Right renal pelvis (tissue), 4 donors: ENCODE results near the gene HEXD. TPM values are rescaled to one million over a fixed set of nuclear protein-coding genes. Genes with fewer than 3 reads are reported as not detected.
"Not testable (repeated sequence)": the region's sequence is repeated elsewhere in the genome, so short reads cannot be mapped to it uniquely, and the experiment has no call there.

Experiments
- DNase-seq, 4 donors: peaks; one replicate each; pipeline ENCODE4 v3.0.0-alpha.2; 2013; ENCODE audit warnings: low read depth in 4 of 4, low spot score in 3 of 4, missing footprints in 1 of 4
- polyA plus RNA-seq, 4 donors: library from polyadenylated mRNA; unstranded; fragments of 120-200 nt; gene quantifications; one replicate each; pipeline ENCODE4 v1.2.1, GENCODE V29; 2013; ENCODE audit not compliant: insufficient read length in 4 of 4

HEXD gene
- polyA plus RNA-seq, 4 donors = 28.7 to 48.5 (median 37.7) TPM

DNA sequence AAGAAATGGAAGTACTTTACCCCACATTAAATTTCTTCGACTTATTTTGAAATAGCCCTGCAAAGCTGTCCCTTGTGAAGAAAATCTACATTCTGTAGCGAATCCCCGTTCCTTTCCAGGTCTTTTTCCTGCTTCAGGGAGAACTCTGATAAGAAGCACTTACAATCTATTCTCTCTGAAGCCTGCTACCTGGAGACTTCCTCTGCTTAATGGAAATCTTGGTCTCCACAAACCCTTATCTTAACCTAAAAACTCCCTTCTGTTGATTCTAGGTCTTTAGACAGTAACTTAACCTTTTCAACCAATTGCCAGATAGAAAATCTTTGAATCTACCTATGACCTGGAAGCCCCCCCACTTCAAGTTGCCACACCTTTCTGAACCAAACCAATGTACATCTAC, 34.0 kb downstream of the HEXD start:
- DNase-seq = no peak

GRCh38 chr17:82453151-82453550, 35.0 kb downstream of the HEXD start:
- not testable (repeated sequence) for DNase-seq

DNA sequence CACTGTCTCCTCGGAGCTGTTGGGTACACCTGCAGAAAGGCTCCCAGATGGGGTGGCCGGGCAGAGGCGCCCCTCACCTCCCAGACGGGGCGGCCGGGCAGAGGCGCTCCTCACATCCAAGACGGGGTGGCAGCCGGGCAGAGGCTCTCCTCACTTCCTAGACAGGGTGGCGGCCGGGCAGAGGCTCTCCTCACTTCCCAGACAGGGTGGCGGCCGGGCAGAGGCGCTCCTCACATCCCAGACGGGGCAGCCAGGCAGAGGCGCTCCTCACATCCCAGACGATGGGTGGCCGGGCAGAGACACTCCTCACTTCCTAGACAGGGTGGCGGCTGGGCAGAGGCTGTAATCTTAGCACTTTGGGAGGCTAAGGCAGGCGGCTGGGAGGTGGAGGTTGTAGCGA, 35.6 kb downstream of the HEXD start:
- not testable (repeated sequence) for DNase-seq

- DNase-seq = no peak
These were observed 39.2 kb downstream of the HEXD start for GRCh38 chr17:82457073-82457928.

DNA sequence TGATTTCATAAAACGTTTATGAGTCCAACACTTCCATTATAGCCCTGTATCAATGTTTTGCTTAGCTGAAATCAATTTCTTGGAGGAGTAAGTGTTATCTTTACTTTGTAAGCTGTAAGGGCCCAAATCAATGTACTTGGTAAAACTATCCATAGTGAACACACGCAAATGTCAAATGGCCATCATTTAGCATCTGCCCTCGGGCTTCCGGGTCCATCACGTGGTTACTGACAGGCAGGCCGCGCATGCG, 39.7 kb downstream of the HEXD start:
- DNase-seq = no peak

DNA sequence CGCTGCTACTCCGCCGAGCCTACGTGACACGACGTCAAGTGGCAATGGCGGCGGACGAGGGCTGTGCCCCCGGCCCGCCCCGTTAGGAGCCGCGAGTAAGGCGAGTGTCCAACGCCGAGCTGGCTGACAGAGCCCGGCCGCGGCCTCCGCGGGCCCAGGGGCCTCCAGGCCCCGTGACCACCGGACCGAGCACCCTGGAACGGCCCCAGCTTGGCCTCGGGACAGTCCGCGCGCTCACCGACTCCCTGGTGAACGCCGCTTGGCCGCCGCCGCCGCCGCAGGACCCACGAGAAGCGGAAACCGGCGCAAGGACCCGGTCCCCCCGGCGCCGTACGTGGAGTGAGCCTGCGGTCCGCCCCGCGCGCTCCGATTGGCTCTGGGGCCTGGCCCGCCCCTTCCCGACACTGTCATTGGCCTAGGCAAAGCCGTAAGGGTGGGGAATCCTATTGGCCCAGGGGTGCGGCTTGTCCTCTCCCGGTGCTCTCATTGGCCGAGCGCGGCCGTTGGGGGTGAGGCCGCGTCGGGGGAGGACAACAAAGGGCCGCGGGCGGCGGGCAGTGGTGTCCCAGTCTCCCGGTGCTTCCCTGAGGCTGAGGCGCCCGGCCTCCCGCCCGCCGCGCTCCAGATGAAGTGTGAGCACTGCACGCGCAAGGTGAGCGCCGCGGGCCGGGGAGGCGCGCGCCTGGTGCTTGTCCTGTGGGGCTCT, 40.2 kb downstream of the HEXD start, which contains the start of gene NARF:
Gene NARF (plus strand): TSS at position 563 of the 706 bp plus-strand sequence. CDS start 63 bp downstream, at position 626.
- DNase-seq = peak; percentile 90 to 97 (median 96)

DNA sequence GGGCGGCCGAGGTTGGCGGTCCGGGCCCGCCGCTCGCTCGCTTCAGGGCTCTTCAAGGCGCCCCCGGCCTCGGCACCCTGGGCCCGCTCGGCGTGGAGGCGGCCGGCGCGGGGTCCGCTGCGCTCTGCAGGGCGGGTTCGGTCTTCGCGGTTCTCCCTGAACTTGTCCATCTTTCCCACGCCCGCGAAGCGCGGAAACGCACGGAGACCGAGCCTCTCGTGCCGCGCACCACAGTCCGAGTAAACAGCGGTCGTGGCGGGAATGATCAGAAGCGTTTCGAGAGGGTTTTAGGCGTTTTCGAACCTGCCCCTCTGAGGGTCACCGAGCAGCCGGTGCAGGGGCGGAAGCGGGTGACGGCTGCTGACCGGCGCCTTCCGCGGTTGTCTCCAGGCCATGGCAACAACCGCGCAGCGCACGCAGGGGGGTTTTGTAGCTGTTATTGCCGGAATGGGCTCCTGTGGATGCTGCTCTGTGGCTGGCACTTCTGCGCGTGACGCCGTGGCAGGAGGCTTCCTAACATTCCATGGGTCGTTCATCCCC, 40.8 kb downstream of the HEXD start:
- peak in 1 of 4 donors; percentile 29 for DNase-seq

GRCh38 chr17:82459936-82460335, 41.8 kb downstream of the HEXD start:
- not testable (repeated sequence) for DNase-seq

DNA sequence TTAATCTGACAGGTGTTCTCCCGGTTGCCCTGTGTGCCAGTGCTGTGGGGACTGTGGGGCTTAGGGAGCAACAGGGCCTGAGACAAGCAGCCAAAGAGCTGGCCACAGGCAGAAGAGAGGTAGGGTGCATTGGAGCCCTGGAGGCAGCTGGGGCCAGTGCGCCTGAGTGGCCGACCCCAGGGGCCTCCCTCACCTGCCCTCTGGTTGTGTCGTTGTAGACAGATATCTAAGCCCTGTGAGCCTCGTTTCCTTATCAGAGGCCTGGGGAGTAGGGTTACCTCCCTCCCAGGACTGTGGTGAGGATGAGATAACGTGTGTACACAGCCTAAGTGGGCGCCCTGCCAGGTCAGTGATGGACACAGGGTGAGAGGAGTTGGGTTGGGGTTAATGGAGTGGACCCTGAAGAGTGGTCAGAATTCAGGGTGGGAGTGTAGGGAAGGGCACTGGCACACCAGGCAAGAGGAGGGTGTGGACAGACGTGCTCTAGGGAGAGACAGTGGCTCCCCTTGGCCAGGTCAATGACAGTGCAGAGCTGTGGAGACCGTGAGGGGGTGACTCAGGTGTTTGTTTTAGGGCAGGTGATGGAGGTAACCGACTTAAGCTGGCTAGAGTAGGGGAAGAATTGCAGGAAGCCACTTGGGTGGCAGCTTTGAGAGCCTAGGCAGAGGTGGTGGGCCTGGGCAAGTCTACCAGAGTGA, 43.8 kb downstream of the HEXD start:
- no peak for DNase-seq

DNA sequence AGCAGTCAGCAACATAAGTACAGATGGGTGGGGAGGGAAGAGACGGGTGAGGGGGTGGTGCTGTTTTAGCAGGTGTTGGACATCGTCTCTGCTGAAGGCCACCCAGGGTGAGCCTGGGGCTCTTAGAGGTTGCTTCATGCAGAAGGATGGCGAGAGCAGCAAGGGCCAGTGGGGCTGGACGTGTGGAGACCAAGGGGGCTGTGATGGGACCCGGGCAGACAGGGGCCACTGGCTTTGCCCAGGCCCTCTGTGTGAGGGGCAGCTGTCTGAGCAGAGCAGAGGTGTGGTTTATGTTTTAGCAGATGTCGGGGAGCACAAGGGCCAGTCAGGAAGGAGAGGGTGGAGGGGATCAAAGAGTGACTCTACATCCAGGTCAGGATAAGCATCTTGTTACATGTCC, 45.2 kb downstream of the HEXD start:
- no peak for DNase-seq

GRCh38 chr17:82463925-82464566, 45.9 kb downstream of the HEXD start:
- no peak for DNase-seq

DNA sequence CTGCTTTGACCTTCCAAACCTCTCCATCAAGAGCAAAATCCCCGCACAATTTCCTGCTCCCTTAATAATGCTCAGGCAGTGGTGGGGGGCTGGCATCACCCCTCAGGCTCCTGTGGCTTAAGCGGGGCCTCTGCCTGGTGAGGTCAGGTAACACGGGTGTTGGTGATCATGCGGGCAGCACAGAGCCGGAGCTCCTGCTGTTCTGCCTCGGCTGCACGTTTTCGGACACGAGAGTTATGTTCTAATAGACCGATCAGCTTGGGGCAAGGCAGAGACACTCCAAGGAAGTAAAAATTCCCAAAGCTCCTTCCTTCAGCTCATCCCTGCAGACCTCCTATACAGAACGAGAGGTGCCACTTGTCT, 46.4 kb downstream of the HEXD start:
- no peak for DNase-seq

DNA sequence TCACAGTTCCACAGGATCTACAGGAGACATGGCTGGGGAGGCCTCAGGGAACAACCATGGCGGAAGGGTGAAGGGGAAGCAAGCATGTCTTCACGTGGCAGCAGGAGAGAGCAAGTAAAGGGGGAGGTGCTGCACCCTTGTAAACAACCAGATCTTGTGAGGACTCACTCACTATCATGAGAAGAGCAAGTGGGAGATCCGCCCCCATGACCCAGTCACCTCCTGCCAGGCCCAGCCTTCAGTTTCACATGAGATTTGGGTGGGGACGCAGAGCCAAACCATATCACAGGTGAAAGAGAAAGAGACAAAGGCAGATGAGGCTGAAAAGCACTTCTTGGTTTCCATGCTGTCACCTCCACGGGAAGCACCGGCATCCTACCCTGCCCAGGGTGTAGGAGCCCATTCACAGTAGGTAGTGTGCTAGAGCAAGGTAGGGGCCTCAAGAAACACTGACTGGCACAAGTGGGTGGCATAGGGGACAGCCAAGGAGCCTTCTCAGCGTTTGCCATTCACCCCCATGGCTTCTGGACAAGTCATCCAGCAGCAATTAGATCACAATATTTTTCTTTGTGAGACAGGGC, 47.0 kb downstream of the HEXD start:
- no peak for DNase-seq

DNA sequence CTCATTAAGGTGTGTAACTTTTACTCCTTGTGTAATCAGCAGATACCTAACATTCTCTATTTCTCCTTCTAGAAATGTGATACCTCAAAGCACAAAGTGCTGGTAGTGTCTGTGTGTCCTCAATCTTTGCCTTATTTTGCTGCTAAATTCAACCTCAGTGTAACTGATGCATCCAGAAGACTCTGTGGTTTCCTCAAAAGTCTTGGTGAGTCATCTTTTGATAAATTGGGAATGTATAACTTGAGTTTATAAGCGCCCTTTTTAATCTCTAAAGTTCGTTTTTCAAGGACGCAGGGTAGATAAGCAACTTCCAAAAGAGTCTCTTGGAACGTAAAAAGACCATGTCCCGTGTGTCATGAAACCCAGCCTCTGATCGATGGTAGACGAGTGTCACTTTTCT, 50.5 kb downstream of the HEXD start:
- DNase-seq = no peak

DNA sequence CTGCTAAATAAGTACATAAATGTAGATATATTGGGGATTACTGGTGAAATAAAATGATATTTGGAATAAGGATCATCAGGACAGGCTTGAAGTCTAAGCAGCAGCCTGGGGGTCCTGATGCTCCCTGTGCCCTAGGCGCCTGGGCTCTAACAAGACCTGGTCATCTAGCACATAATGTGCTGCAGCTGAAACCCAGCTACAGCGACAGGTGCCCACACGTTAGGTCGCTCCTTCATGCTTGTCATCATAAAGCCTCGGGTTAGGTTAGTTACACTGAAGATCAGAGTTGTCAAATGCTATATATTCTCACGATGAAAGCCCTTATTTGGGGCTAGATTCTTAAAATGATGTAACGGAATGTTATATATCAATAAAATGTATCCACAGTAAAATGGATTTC, 51.9 kb downstream of the HEXD start:
- DNase-seq = no peak

- DNase-seq = no peak
These were observed 56.3 kb downstream of the HEXD start for GRCh38 chr17:82474223-82475010.

DNA sequence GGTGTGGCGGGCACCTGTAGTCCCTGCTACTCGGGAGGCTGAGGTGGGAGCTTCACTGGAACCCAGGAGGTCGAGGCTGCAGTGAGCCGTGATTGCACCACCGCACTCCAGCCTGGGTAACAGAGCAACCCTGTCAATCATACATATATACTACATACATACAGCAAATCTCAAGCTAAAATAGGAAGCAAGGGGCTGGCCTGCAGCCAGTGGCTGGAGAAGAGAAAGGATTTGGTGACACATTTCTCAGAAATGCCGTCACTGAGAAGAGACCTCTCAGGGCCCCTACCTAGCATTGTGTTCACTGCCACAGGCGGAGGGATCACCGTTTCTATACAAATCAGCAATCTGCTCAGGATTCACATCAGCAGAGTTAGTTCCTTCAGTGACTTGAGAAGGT, 57.3 kb downstream of the HEXD start:
- DNase-seq = no peak

GRCh38 chr17:82477934-82478333, 59.8 kb downstream of the HEXD start:
- no peak for DNase-seq

DNA sequence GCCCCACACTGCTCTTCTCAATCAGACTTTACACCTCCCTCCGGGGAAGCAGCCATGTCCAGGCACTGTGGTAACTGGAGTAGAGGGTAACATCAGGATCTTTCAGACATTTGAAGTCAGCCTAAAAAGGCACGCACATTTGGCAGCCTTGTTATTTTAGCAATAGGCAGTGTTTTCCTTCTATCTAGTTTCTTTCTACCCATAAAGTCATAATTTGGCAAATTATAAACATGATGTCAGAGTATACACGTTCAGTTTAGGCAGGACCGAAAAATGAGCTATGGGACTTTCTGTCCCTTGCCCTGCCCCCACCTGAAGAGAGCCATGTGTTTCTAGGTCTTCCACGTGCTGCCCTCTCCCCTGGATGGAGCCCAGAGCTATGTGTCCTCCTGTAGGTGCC, 61.5 kb downstream of the HEXD start:
- no peak for DNase-seq

GRCh38 chr17:82480318-82480717, 62.2 kb downstream of the HEXD start:
- DNase-seq = no peak
